Superior temporal gyrus (tissue), 1 donor: ENCODE measurements around the gene TFPI.
"Not testable (repeated sequence)": the region's sequence is repeated elsewhere in the genome, so short reads cannot be mapped to it uniquely, and the experiment has no call there.

Source experiments
- DNase-seq: peaks from one replicate; pipeline ENCODE4 v3.0.0-alpha.2; 2016; ENCODE audit errors: extremely low spot score

Gene TFPI

GRCh38 chr2:187554011-187554703, at the start of gene TFPI:
Gene TFPI (minus strand): TSS chr2:187554435. CDS start chr2:187503768, 50,667 bp downstream.
- DNase-seq = peak; percentile 8

DNA sequence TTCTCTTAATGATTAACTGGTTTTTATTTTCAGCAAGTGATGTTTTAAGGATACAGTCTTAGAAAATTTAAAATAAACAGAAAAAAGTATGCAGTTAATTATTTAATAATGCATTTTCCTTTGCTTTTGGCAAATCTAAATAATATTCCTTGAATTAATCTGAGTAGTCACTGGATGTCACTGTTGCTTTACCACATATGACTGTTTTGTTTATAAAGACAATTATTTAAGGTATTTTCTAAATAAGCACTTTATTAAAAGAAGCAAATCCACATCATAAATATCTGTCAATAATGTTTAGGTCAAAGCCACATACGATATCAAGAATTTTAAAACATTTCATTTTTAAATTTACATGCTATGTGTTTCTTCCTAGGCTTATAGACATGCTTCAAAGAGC, 40.6 kb upstream of the TFPI start:
- DNase-seq = no peak

DNA sequence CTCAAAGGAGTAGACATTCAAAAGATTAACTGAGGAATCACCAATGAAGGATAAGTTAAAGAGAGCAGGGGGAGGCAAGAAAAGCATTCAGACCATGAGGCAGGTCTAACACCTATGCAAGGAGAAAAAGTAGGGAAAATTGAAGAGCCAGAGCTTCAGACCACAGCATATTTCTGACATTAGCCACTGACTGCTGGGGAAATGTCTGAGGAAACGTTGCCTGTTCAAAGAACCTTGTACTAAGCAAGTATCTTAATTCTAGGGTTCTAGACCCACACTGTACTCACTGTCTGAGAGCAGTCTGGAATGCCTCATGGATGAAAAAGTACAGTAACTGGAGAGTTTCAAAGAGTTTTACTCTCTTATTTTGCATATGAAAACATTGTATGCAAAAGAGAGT, 39.5 kb upstream of the TFPI start:
- no peak for DNase-seq

DNA sequence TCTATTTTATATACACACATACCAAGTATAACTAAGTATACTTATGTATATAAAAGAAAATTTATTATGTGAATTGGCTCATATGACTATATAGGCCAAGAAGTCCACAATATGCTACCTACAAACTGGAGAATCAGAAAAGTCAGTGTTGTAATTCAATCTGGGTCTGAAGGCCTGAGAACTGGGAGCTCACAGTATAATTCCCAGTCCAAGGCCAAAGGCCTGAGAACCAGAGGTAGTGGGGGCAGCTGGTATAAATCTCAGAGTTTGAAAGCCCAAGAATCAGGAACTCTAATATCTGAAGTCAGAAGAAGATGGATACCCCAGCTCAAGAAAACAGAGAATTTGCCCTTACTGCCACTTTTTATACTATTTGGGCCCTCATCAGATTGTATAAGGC, 38.9 kb upstream of the TFPI start:
- no peak for DNase-seq

DNA sequence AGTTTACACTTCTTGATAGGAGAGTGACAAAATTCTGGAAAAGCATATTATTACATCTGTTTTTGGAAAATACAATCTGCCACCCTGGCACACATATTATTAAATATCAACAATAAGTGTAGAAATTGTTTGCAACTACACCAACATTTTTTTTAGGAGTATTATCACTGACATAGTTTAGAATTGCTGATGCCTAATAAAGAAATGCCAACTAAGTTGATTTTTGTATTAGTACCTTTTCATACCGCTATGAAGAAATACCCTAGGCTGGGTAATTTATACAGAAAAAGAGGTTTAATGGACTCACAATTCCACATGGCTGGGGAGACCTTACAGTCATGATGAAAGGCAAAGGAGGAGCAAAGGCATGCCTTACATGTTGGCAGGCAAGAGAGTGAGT, 35.9 kb upstream of the TFPI start:
- DNase-seq = no peak

DNA sequence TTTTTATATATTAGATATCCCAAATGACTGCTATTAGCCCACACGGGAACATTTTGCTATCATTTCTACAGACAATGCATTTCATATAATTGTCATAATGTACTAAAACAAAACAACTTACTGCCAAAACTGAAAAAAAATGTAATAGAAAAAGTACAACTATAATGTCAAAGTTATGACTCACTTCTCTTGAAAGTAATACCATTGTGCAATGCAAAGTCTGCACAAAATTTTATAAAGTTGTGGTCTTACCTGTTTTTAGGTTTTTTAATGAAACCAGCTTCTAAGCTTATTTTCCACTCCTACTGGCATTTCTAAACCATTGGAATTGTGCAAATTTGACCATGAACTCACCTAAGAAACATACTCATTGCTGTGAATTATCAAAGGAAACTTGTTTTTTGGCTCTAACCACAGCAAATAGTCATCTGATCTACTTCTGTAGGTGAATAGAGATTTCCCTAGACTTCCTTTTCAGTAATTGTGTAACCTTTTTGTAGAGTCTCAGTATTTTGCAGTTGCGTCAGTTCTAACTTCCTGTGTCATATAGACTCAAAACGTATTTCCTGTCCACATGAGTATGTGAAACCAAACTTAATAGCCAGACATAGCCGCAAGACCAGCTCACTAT, 31.9 kb upstream of the TFPI start:
- DNase-seq = no peak

DNA sequence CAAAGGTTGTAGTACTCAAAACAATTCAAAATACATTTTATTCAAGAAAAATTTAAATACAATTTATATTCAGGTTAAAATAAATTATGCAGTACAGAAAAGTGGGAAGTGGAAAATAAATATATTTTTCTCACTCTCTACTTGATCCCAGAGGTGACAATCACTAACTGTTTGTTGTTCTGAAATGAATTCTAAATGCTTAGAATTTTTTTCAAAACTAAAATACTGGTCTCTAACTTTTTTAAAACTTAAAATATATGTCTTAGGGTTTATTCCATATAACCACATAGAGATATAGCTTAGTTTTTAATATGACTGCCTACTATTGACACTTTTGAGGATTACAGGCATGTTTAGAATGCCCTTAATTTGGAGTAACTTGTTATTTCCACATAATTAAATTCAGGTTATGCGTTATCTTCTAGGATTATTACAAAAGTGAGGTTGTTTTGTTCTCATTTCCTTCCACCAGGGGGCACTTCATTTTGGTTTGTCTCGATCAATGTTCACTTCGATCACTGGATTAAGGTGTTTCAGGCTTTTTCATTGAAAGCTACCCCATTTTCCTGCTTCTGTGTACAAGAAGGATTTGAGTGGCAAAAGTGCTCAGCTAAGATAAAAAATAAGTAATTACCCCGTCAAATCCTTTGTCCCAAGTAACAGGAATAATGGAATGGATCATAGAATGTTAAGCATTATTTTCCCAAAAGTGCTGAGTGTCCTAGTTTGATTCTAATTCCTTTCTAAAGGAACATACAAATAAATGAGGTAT, 27.1 kb upstream of the TFPI start:
- peak; percentile 80 for DNase-seq

- DNase-seq = peak; percentile 77
Measured at GRCh38 chr2:187580462-187581124, 26.4 kb upstream of the TFPI start.

- no peak for DNase-seq
Measured at GRCh38 chr2:187577310-187577709, 23.1 kb upstream of the TFPI start.

DNA sequence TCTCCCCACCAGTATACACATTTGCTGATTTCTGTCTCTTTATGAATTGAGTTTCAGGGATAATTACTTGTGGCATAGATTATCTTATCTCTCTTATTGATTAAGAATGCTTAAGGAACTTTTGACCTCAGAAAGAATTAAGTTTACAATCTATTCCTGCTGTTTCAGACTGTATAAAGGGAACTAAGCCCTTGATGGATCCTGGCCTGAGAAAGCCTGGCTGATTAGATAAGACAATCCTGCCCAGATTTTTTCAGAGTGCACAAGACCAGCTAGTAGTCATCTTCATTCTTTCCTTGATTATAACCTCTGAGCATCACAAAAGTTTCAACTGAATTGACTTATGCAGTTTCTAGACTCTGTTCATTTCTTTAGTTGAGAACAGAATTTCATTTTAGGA, 22.7 kb upstream of the TFPI start:
- DNase-seq = no peak

DNA sequence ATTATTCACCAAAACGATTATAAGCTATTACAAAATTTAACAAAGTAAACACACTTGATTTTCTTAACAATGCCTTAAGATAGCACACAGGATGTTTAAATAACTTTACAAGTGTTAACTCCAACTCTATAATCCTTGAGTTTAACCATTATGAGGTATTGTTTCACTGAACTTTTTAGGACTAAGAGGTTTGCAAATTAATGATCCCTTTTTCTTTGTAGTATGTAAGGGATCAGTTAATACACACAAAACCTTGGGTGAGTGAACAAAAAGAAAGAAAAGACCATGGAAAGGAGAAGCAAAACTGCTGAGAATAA, 21.5 kb upstream of the TFPI start:
- DNase-seq = no peak

- no peak for DNase-seq
Measured at GRCh38 chr2:187574969-187575750, 20.9 kb upstream of the TFPI start.

DNA sequence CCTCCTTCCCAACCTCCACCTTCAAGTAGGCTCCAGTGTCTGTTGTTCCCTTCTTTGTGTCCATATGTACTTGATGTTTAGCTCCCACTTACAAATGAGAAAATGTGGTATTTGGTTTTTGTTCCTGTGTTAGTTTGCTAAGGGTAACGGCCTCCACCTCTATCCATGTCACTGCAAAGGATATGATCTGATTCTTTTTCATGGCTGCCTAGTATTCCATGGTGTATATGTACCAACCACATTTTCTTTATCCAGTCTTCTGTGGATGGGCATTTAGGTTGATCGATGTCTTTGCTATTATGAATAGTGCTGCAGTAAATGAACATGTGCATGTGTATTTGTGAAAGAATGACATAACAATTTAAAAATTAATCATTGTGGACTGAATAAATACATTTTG, 19.5 kb upstream of the TFPI start:
- no peak for DNase-seq

DNA sequence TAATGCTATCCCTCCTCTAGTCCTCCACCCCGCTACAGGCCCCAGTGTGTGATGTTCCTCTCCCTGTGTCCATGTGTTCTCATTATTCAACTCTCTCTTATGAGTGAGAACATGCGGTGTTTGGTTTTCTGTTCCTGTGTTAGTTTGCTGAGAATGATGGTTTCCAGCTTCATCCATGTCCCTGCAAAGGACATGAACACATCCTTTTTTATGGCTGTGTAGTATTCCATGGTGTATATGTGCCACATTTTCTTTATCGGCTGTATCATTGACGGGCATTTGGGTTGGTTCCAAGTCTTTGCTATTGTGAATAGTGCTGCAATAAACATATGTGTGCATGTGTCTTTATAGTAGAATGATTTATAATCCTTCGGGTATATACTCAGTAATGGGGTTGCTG, 17.8 kb upstream of the TFPI start:
- not testable (repeated sequence) for DNase-seq

- DNase-seq = no peak
Measured at GRCh38 chr2:187569571-187569970, 15.3 kb upstream of the TFPI start.

- no peak for DNase-seq
Measured at GRCh38 chr2:187569042-187569441, 14.8 kb upstream of the TFPI start.

- no peak for DNase-seq
Measured at GRCh38 chr2:187567126-187567525, 12.9 kb upstream of the TFPI start.

DNA sequence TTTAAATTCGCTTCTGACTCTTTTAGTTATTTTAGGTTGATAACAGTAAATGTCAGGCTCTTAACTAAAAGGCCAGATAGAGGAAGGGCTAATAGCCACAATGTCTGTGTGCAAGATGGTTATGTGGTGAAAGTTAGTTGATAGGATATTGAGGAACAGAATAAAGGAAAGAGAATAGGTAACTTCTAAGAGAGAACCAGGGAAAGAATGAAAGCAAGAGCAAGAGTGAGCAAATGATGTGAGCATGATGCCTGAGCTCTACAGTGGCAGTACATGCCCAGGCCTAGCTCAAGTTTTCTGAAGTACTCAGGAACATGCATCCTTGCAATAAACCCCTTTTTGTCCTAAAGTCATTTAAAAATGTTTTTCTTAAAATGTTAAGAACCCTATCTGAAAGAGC, 12.5 kb upstream of the TFPI start:
- no peak for DNase-seq

DNA sequence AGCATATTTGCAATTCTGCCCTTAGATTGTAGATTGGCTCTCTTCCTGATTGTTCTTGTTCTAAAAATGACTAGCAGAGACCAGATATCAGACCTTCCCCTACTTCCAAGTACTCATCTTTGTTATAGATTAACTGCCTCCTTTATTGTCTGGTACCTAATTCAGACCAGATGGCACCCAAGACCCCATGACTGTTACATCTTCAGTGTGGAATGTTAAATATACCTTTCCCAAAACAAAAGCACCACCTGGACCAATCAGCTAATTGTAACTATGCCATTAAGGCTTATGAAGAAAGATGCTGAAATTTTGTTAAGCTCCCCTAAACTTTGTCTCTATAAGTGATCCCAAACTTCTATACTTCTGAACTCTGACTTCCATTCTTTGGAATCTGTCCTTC, 12.0 kb upstream of the TFPI start:
- no peak for DNase-seq

DNA sequence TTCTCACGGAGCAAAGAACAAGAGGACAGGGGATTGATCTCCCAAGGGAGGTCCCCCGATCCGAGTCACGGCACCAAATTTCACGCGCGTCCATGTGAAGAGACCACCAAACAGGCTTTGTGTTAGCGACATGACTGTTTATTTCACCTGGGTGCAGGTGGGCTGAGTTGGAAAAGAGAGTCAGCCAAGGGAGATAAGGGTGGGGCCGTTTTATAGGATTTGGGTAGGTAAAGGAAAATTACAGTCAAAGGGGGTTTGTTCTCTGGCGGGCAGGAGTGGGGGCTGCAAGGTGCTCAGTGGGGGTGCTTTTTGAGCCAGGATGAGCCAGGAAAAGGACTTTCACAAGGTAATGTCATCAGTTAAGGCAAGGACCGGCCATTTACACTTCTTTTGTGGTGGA, 11.4 kb upstream of the TFPI start:
- DNase-seq = not testable (repeated sequence)

- DNase-seq = not testable (repeated sequence)
Measured at GRCh38 chr2:187556493-187556892, 2.3 kb upstream of the TFPI start.

DNA sequence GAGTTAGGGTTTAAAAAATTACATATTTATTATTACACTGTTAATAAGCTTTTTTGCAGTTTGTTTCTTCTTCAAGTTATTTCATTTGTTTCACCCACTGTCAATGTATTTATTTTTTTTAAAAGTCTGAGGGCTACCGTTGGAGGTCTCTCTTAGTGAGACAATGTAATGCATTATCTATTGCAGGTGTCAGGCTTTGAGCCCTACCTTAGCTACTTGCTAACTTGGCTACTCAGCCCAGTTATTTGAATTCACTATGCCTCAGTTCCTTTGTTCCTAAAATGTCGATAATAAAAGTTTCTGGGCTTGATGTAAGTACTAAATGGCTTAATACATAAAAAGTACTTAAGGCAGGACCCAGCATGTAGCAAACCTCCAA, 458 bp upstream of the TFPI start:
- DNase-seq = no peak
